AML-193 (cell line): ENCODE data around the gene BRD4.
A peak's percentile ranks its signal among the peaks of the same experiment; 100 is the strongest.

Source experiments
- DNase-seq, 2 experiments: peaks; one replicate each; lab custom pipeline; 2025; lab: John Stamatoyannopoulos, UW

BRD4 gene

DNA sequence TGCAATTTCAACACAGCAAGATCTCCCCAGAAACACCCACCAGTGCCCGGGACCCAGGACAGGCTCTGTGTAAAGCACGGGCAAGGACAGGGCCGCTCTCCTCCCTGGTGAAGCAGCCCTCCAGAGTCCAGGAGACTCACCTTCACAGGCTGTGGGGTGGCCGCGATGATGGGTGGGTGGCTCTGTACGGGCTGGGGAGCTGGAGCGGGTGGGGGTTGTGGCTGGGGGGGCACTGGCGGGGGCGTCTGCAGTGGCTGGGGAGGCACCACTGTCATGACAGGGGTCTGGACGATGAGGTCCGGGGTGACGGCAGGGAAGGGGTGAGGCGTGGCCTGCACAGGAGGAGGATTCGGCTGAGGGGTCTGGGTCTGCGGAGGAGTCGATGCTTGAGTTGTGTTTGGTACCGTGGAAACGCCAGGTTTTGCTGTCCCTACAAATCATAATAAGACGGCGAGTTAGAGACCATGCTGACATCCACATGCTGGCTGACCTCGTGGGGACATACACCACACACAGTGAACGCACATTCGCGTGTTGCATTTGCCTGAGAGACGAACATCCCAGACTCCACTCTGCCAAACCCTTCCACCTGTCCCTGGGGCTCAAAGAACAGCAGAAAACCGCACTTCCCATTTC lies 67.0 kb downstream of the BRD4 start:
- DNase-seq: no peak

DNA sequence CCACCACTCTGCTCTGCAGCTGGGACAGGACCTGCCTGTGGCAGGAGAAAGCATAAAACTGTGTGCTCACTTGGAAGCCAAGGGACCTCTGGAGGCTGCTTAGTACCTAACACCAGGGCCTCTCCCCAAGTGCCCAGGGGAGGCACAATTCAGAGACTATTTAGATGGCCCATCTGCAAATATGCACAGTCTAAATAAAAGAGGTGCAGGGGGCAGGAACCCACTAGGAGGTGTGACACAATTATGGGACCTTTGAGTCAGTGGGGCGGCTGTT lies 67.5 kb downstream of the BRD4 start:
- DNase-seq: no peak

DNA sequence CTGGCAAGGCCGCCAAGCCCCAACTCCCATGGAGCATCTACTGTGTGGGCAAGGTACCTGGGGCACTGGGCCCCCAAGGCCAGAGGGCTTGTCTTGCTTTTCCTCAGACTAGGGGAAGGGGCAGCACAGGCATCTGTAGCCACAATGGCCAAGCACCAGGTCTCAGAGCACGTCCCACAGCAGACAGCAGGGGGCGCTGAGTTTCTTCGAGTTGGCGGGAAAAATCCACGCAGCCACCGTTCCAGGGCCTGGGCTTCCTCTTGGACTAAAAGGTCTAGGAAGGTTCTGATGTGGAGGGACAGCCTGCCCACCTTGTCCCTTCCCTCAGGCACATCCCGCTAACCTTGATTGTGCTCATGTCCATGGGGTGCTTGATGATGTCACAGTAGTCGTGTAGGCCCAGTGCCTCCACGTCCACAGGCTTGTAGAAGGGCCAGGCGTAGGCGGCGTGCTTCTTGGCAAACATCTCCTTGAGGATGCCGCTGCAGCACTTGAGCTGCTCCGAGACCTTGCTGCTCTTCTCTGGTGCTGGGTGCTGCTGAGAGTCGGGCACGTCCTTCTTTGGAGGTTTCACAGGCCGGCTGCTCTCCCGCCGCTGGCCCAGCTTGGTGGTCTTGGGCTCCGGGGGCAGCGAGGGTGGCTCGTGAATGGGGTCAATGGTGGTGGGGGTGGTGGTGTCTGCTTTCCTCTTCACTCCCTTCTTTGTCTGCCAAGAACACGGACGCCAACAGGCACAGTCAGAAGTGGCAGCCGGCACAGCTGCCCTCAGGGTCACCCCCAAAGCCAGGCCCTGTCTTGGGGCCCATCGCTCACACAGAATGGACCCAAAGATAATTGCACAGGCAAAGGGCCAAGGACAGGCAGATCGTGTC lies 68.0 kb downstream of the BRD4 start:
- peak; percentile 8 to 24 for DNase-seq

DNA sequence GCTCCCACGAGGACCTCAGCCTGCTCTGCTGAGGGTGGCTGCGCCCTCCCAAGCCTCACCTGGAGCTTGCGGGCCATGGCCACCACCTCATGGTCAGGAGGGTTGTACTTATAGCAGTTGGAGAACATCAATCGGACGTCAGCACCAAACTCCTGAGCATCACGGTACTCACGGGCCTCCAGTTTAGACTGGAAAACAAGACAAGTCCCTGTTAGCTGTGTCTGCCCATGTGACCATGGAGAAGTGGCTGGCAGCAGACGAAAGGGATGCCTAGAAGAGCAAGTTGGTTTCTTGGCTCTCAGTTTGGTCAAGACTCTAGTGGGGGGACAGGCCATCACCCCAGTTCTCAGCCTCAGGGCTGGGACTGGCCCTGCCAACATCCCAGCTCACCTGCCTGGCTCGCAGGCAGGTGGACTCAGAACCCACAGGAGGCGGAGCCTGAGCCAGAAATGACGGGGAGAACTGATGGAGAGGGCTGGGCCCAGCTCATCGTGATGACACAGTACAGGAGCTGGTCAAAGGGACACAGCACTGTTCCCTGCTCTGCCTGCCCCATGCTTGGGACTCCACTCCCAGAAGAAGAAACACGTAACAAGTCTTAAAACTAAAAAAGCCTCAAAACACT lies 68.9 kb downstream of the BRD4 start:
- DNase-seq: no peak

DNA sequence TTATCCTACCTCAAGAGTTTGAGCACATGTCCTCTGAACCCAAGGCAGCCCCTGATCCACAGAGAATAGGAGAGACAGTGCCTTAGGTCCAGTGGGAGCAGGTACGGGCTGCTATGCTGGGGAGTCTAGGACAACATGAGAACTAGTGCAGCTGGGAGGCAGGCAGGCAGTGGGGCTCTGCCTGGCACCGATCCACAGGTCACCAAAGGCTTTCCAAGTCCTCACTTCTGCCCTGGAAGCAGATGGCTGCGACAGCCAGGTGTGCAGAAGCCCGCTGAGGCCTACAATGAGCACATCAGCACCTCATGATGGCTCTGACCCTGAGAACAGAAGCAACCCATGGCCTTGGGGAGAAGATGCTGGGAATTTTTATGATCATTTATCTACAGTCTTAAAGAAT lies 70.3 kb downstream of the BRD4 start:
- no peak for DNase-seq

DNA sequence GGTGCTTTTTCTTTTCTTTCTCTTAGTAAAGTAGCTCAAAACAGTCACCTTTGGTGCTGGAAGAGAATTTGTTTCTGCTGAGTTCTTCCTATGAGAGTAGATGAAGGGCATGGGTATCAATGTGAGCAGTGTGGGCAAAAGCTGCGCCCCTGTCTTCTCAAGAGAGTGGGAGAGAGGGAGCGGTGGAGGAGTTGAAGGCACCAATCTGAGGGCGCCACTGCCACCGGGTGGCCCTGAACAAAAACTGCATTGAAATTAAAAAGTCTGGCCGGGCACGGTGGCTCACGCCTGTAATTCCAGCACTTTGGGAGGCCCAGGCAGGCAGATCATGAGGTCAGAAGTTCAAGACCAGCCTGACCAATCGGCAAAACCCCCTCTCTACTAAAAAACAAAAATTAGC lies 71.4 kb downstream of the BRD4 start:
- DNase-seq: peak in 1 of 2 experiments; percentile 3

DNA sequence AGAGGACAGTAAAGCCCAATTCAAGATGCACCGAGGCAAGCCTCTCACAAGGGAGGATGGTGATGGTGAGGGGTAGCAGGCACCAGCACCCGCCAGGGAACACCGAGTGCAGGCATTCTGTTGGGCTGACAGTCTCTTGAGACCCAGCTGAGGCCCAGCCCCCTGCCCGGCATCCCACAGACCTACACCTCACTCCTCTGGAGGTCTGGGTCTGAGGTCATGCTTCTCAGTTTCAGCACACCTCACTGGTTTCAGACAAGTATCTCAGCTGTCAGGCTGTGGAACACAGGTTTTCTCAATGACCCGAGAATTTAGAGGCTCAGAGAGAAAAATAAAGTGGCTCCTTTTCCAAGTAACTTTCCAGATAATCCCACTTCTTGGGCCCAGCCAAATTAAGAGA lies 72.4 kb downstream of the BRD4 start:
- DNase-seq: no peak

DNA sequence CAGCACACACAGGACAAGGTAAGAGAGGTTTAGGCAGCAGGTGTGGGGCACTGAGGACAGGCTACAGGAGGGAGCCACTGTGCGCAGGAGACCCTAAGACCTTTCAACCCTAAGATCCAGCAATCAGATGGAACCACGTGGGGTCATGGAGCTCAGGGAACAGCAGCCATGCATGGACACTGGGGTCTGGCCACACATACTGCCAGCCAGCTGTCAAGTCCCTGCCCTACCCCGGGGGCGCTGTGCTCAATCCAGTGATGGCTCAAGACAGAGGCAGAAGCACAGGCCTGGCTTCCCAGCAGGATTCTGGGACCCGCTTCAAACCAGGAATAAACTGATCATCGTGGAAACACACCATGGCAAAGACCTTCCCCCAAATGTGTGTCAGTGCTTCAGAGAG lies 74.6 kb downstream of the BRD4 start:
- no peak for DNase-seq

DNA sequence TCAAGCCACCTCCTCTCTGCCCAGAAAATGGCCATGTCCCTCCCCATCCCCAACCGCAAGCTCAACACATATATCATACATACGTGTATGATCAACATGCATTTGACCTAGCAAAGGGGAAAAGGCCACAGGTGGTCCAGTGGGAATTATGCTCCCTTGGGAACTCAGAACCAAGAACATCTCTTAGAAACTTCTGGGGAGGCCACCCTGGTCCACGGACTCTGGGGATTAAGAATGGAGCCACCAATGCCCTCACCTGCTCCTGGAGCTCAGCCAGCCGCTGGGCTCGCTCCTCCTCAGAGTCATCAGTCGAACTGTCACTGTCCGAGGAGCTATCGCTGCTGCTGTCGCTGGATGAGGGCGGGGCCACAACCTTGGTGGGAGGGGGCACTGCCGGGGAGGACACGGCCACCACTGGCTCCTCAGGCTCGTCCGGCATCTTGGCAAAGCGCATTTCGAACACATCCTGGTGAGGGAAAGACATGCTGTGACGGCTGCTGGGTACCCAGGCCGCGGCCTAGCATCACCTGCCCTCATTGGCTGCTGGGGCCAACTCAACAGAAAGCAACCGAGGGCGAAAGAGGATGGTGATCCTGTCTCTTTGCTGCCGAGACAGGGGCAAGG lies 75.5 kb downstream of the BRD4 start:
- no peak for DNase-seq

DNA sequence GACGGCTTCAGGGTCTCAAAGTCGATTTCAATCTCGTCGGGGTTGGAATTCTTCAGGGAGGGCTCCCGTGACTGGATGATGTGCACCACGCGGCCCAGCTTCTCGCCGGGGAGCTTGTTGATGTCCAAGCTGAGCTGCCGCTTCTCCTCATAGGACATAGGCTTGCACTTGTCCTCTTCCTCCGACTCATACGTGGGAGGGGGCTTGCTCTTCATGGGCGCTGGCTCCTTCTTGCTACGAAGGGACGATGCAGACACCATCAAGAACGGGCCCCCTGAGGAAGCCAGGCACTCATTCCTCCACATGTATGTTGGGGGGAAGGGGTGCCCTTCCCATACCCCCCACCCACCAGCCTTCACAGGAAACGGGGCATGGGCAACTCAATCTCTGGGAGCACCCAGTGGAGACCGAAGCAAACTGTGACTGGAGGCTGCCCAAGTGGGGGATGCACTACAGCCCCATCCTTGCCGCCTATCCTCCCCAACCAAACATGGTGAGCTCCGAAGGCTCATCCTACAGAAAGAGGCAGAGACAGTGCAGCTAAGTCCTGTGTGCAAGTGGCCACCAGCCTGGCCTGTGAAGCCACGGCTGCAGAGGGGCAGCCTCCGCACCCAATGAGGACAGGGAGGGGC lies 76.9 kb downstream of the BRD4 start:
- DNase-seq: no peak

DNA sequence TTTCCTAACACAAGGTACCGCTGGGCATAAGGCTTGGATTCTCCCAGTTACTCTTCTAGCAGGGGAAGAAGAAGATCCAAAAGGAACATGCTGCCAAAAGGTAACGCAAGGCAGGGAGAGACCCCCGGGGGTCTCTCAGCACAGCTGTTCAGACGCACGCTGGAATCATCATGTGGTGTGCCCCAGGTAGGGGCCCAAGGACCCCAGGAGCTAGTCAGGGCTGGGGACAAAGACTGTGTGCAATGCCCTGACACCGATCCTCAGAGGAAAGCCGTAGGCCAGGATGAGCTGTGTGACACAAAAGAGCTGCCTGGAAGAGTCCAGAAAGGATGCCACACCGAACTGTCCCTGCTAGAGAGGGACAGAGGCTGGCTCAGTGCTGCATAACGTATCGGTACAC lies 77.8 kb downstream of the BRD4 start:
- DNase-seq: no peak

DNA sequence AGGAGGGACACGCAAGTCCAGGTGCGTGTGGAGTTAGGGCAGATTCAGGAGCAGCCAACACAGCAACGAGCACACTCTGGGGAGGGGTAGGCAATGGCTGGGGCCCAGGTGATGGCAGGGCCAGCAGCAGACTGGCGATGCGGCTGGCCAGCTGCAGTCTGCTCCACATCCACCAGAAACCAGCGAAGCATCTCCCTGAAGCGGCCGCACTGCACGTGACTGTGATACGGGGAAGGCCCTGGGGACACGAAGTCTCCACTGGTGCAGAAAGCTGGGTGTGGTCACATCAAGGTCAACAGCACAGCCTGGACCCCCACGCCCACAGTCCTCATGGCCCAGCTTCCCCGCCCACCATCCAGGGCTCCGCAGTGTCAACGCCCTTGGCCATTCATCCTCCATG lies 78.8 kb downstream of the BRD4 start:
- DNase-seq: no peak

DNA sequence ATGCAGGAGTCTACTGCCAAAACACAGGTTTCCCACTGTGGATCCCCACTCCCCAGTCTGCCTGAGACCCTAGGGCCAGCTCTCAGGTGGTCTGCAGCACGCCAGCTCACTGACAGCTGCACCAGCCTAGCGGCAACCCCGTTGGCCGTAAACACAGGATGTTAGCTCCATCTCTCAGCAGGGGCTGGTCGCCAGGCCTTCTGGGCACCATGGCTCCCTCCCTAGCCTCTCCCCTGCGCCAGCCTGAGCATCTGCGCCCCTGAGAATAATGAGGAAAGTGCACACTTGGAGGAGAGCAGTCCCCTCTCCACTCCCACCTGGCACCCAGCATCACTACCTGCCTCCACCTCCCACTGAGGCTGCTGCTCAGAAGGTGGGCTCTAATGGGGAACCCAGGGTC lies 79.3 kb downstream of the BRD4 start:
- DNase-seq: no peak

DNA sequence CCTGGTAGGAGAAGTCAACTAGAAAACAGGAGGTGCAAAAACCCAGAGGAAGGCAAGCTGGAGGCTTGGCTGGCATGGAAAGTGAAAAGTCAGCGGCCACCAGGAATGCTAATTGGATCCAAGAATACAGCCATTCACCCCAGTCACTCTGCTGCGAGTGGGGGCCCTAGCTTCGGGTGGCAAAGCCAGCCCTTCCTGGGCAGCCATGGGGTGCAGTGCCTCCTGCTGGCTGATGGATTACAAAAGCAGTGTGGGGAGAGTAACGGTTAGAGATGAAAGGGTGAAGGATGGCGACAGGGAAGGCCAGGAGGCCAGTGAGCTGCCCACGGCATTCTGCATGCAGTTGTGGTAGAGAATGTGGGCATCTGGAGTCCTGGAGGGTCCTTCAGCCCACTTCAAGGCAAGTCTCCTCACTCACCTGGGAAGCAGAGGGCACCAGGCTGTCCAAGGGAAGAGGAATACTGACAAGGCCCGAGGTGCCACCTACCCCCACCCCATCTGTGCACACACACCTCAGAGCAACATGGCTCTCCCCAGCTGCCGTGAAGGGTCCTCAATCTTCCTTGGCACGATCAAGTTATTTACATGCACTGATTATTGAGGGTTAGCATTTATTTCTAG lies 79.8 kb downstream of the BRD4 start:
- peak in 1 of 2 experiments; percentile 2 for DNase-seq

DNA sequence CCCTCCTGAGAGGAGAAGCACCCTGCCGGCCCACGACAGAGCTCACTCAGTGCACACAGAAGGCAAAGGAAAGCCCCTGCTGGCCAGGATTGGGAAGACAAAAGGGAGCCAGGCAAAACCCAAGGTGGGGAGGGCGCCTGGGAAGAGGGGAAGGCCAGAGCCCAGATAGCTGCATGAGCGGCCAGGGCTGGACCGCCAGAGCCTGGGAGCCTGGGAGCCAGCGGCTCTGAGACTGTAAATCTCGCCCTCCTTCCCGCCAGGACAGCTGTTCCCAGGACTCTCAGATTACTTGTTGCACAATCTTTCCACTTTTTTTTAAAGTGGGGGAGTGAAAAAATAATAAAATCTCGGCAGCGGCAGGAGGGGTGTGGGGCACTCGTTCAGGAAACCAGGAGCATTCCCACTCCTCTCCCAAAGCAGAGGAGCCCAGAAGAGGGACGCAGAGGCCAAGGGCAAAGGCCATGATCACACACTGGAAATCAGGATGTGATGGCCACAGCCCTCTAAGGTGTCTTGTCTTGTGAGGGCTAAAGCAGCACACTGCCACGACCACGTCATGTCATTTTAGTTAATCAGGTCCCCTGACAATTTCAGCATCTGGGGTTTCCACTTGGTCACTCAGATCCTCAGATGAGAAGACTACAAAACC lies 80.5 kb downstream of the BRD4 start:
- no peak for DNase-seq

DNA sequence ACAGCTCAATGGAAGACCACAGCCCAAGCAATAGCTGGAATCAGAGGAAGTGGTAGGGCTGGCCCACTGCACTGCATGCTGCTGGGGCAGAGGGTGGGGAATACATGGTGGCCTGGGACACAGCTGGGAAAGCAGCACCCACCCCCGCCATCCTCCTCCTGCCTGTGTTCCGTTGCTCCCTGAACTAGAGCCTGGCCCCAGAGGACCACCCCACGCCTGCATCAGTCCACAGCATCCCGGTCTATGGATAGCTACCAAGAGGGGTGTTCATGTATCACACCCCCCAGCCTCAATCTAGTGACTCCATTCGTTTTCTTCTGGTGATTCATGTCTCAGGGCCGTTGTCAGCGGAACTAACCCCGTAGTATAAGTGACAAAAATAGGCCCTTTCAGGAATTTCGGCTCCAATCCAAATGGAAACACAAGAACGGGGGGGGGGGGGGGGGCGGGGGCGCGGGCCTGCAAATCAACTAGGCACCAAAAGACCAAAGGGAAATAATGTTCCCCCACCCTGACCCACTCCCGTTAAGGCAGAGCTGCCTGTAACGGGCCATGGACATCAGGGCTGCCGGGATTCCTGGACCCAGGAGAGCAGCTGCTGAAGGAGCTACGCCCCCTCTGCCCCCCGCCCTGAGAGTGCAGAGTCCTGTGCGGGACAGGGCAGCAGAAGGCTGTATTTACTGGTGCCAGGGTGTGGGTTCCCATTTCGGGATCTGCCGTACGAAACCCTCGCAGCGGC lies 81.2 kb downstream of the BRD4 start:
- DNase-seq: no peak

DNA sequence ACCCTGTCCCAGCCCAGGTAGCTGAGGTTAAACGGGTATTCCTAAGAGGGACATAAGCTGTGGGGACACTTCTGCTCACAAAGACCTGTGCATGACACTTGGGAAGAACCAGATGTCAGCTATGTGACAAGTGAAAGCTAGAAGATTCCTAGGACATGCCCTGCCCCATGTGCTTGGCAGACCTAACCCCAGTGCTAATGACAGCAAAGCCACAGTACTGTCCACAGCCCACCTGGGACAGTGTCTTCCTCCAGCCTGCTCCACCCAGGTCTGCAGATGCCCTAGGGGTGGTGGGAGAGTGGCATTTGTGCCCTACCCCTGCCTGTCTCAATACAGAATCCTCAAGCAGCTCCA lies 81.7 kb downstream of the BRD4 start:
- DNase-seq: no peak

DNA sequence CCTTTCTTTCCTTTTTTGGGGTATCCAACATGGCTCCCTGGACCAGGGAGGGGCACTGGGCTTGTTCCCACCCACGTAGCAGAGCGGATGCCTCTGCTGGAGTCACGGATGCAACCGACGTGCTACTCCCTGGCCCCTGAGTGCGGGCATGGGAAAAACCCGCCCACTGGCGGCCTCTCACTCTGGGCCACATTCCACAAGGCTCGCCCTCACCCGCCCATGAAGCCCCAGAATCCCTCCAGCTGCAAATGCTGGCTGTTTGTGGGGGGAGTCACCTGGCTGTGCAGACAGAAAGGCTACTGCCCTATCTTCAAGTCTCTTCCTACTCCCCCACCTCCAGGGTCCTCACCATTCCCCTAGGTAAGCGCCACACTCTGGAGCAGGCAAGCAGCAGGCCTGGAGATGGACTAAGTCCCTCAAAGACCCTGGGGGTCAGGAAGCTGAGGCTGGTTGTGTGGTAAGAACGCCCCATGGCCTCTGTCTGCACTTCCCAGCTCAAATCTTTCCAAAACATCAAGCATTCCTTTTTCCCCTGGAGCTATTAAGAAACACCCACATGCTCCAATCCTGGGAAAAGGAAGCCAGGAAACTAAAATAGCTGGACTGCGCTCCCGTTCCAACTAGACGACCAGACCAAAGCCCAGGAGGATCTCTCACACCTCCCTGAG lies 82.2 kb downstream of the BRD4 start:
- DNase-seq: no peak

DNA sequence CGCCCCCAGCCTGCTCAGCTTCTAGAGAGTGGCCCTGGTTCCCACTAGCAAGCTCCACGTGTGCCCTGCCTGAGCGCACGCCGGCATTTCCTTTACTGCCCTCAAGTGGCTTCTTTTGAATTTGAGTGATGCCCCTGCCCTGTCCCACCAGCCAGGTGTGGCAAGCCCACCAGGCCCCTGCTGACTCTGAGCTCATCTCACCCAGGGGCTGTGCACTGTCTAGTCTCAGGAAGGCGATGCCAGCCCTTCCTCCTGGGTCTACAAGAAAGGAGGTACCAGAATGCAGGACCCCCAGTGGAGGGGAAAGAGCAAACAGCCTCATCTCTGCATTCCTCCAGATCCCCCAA lies 82.8 kb downstream of the BRD4 start:
- DNase-seq: no peak
